HFF-Myc (cell line): ENCODE data around the gene SPTB.

ENCODE experiments used
- DNase-seq: peaks from one replicate; pipeline ENCODE4 v3.0.0-alpha.2; 2011; ENCODE audit warnings: low read depth; ENCODE audit errors: extremely low read depth
- H3K4me3 ChIP-seq: replicated peaks from 2 replicates; pipeline ENCODE4 v1.5.1; 2011; ENCODE audit warnings: low read depth, mild to moderate bottlenecking, control low read depth, low read length
- TF ChIP-seq, protein P1 (sequence below): IDR thresholded peaks from 2 replicates; pipeline ENCODE4 v1.5.1; 2012; ENCODE audit warnings: mild to moderate bottlenecking, low read depth, low read length, control low read depth; ENCODE audit errors: missing control alignments

Gene SPTB

DNA sequence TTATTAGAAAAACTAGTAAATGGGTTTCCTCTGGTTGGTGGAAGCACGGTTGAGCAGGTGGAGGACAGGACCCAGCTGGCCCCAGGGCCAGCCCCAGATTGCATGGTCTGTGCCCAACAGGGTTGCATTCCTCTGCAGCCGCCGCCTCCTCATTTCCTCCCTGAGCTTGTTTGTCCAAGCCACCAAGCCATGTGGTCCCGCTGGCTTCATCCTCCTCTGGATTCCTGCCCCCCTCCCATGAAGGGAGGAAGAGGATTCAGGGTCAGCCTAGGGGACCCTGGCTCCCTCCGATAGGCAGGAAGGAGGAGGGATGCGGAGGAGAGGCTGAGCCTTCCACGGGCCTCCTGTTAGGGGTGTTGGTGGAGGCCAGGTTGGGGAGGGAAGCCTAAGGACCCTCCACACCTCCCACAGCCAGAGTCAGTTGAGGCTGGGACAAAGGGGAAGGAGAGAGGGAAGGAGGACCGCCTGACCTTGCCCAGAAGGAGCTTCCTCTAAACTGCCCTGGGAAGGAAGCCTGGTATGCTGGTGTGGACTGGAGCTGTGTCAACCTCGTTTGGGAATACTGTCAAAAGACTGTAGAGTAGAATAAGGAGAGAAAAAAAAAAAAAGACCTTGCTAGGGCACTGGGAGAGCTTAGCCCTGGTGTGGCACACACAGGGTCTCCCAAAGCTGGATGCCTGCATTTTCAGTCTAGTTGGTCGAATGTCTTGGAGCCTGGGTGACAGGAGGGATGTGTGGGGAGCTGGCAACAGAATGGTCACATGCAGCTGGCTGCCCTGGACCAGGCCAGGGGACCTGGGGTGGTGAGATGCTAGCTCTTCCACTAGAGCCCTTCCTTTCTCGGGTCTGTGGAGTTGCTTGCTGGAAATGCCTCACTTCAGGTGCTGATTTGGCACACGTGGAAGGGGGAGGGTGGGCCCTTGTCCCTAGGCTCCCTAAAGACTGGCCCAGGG, 133.1 kb downstream of the SPTB start:
- TF ChIP-seq, protein P1, sequence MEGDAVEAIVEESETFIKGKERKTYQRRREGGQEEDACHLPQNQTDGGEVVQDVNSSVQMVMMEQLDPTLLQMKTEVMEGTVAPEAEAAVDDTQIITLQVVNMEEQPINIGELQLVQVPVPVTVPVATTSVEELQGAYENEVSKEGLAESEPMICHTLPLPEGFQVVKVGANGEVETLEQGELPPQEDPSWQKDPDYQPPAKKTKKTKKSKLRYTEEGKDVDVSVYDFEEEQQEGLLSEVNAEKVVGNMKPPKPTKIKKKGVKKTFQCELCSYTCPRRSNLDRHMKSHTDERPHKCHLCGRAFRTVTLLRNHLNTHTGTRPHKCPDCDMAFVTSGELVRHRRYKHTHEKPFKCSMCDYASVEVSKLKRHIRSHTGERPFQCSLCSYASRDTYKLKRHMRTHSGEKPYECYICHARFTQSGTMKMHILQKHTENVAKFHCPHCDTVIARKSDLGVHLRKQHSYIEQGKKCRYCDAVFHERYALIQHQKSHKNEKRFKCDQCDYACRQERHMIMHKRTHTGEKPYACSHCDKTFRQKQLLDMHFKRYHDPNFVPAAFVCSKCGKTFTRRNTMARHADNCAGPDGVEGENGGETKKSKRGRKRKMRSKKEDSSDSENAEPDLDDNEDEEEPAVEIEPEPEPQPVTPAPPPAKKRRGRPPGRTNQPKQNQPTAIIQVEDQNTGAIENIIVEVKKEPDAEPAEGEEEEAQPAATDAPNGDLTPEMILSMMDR = no peak
- no peak for DNase-seq
- H3K4me3 ChIP-seq = no peak overlapping the region

DNA sequence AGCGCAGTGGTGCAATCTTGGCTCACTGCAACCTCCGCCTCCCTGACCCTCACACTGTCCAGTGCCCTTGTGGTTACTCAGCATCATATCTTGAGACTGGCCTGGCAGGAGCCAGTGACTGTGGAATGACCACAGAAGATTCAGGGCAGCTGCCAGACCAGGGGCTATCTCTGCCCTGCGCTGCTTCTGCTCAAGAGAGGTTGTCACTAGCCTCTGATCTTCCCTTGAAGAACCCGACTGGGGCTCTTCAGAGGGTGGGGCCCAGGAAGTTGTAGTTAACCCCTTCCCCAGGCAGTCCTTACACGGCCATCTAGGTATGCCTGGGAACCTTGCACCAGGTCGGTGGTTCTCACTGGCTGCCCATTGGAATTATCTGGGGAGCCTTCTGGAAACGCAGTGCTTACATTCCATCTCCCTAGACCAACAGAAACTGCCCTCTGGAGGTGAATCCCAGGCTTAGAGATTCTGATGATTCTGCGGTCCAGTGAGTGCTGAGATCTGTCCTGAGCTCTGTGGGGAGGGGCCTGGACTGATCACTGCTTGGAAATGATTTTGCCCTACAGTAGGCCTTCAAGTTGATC, 134.1 kb downstream of the SPTB start:
- no peak for DNase-seq
- H3K4me3 ChIP-seq = no peak overlapping the region
- TF ChIP-seq, protein P1 = peak; percentile 10

DNA sequence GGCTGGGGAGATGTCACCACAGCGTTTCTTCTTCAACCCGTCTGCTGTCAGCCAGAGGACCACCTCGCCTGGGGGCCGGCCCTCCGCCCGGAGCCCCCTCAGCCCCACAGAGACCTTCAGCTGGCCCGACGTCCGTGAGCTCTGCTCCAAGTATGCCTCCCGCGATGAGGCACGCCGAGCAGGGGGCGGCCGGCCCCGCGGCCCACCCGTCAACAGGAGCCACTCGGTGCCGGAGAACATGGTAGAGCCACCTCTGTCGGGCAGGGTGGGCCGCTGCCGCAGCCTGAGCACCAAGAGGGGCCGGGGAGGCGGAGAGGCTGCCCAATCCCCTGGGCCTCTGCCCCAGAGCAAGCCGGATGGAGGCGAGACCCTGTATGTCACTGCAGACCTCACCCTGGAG, 136.6 kb downstream of the SPTB start:
- no peak for DNase-seq
- no peak overlapping the region for H3K4me3 ChIP-seq
- TF ChIP-seq, protein P1 = no peak

DNA sequence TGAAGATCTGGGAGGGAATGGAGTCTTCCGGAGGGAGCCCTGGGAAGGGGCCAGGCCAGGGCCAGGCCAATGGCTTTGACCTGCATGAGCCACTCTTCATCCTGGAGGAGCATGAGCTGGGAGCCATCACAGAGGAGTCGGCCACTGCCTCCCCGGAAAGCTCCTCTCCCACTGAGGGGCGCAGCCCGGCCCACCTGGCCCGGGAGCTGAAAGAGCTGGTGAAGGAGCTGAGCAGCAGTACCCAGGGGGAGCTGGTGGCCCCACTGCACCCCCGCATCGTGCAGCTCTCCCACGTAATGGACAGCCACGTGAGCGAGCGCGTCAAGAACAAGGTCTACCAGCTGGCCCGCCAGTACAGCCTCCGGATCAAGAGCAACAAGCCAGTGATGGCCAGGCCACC, 137.7 kb downstream of the SPTB start:
- no peak overlapping the region for H3K4me3 ChIP-seq
- DNase-seq = no peak
- TF ChIP-seq, protein P1 = no peak

DNA sequence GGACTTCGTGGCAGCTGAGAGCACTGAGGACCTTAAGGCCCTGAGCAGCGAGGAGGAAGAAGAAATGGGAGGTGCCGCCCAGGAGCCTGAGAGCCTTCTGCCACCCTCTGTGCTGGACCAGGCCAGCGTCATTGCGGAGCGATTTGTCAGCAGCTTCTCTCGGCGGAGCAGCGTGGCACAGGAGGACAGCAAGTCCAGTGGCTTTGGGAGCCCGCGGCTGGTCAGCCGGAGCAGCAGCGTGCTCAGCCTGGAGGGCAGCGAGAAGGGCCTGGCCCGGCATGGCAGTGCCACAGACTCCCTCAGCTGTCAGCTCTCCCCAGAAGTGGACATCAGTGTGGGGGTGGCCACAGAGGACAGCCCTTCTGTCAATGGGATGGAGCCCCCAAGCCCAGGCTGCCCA, 138.5 kb downstream of the SPTB start:
- DNase-seq = no peak
- no peak overlapping the region for H3K4me3 ChIP-seq
- TF ChIP-seq, protein P1 = no peak

DNA sequence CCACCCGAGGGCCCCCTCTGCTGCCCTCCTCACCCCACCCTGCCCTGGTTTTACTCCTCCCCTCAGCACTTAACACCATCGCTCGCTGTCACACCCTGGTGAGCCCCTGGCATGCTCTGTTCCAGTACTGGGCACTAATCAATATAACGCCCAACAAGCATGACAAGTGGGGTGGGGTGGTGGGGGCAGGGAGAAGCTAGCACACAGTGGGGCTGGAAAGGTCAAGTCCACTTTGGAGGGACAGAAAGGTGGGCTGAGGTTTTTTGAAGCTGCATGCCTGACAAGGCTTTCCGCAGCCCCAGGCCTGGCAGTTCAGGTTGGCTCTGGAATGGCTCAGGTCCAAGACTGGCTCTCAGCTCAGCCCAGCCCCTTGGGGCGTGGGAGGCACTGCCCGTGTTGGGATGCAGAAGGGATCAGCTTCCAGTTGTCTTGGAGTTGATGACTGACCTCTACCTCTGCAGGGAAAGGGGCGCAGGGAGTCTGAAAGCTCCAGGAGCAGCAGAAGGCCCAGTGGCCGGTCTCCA, 141.4 kb downstream of the SPTB start:
- TF ChIP-seq, protein P1 = no peak
- DNase-seq = no peak
- no peak overlapping the region for H3K4me3 ChIP-seq
